GM21423 (cell line): ENCODE data around the gene C10orf143.
"Not testable (repeated sequence)": the region's sequence is repeated elsewhere in the genome, so short reads cannot be mapped to it uniquely, and the experiment has no call there.

Source experiments
- ATAC-seq: cut with Tn5 transposase; IDR thresholded peaks from one replicate; pipeline ENCODE4 v1.9.1; 2021; ENCODE audit warnings: mild to moderate bottlenecking, moderate library complexity; ENCODE audit not compliant: unreplicated experiment

C10orf143 gene

DNA sequence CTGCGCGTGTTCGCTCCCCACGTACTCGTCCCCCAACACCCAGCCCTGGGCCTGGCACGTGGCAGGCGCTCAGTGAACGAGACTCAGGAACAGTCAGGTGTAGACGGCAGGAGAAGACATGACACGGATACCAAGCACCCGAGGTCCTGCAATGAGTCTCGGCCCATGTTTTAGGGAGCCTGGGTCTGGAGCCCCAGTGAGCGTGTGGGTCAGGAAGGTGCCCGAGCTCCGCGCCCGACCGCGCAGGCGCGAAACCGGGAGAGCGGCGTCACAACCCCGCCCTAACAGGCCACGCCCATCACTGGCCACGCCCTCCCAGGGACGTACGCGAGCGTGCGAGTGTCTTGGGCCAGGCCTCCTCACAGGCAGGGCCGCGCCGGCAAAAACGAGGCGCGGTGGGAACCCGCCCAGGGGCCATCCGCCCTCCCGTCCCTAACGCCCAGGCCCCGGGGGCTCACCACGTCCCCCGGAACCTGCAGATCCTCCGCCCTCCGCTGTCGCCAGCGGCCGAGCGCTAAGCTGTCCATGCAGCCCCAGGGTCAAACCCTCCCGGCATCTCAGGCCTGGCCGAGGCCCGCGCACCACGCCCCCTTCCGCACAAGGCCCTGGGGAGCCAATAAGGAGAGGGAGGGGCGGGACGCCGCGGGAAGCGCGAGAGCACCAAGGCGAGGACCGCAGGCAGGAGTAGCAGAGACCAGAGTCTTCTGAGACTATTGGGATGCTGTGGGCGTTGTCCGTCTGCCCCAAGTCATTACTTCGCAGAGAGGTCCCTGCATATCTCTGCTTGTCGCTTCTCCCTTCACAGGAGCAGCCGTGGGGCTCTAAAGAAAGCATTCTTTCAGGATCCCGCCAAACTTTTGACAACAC, at the start of gene C10orf143:
Gene C10orf143, minus strand, starts transcription at position 585 of the 867 bp plus-strand sequence. Its CDS starts 58 bp downstream, at position 527.
- peak; percentile 79 for ATAC-seq

DNA sequence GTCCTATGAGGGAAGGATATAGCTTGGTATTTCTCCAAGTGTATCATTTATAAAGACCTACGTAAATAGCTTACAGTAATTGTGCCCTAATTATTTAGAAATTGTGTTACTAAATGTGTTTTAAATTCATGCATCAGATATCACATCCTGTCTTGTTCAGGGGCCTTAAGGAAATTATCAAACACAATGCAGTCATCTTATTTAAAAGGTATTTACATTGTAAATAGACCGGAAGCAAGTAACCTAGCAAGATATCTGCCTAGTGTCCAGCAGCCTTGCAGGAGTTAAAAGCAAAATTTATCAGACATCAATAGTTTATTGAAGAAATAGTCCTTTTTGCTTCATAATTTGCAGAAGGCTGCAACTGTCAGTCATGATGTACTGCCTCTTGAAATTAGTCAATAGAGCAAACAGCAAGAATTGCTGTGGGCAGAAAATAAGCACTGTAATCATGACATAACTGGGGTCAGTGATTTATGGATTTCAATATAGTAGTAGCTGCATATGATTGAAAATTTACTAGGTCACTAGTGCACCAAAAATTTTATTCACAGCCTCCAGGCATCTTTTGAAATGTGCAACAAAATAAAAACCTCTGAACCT, 48.7 kb upstream of the C10orf143 start:
- no peak for ATAC-seq

- ATAC-seq, result no peak
Observed at GRCh38 chr10:130146042-130146441, 35.4 kb upstream of the C10orf143 start.

- peak; percentile 90 for ATAC-seq
Observed at GRCh38 chr10:130141878-130142277, 31.2 kb upstream of the C10orf143 start.

DNA sequence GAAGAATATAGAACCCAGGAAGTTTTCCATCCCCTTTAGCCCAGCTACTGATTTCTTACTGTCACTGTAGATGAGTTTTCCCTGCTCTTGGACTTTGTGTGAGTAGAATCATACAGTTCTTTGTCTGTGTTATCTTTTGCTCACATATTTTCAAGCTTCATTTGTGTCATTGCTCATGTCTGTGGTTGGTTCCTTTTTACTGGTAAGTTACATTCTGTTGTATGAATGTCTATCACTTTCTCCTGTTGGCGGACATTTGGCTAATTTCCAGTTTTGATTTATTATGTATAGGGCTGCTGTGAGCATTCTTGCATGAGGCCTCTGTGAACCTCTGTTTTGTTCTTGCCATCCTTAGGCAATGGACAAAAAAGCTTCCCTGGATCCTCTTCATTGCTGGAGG, 30.8 kb upstream of the C10orf143 start:
- ATAC-seq, result peak; percentile 25

DNA sequence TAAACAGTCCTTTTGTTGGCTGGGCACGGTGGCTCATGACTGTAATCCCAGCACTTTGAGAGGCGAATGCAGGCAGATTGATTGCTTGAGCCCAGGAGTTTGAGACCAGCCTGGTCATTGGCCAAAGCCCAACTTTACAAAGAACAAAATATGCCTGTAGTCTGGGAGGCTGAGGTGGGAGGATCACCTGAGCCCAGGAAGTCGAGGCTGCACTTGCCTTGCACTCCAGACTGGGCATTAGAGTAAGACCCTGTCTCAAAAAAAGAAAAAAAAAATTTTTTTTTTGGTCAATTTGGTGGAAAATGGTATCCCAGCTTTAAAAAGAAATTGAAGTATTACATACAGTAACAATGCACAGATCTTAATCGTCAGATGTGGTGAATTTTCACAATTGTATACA, 30.4 kb upstream of the C10orf143 start:
- ATAC-seq, result no peak

GRCh38 chr10:130140425-130140824, 29.8 kb upstream of the C10orf143 start:
- no peak for ATAC-seq

DNA sequence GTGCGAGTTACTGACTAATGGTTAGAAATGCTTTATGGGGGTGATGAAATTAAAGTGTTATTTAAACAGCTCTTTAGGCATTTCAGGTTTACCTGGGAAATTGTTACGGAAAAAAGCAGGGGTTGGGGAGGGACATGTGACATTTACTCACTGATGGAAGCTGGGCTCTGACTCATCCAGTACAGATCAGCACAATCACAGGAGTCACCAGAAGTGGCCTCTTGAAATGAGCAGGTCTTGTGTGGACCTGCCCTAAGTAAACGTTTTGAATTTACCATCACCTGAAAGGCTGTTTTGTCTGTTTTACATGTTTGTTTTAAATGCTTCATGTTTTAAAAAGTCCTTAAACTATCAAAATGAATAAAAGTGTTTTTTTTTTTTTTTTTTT, 27.8 kb upstream of the C10orf143 start:
- ATAC-seq, result no peak

- no peak for ATAC-seq
Observed at GRCh38 chr10:130137659-130138478, 27.2 kb upstream of the C10orf143 start.

DNA sequence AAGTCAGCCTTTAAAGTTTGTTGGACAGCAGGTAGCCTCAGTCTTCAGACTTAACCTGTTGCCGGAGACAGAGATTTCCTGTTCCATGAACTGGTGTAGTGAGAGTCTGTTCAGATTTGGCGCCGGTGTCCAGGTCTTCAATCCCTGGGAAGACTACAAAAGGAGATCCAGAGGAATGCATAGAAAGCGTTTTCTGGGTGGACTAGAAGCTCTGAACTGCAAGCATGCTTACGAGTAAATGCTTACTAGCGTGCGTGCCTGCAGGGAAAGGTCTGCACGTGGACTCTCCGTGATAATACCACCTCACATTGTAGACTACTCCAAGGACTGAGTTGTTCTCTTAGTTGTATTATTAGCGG, 26.4 kb upstream of the C10orf143 start:
- no peak for ATAC-seq

DNA sequence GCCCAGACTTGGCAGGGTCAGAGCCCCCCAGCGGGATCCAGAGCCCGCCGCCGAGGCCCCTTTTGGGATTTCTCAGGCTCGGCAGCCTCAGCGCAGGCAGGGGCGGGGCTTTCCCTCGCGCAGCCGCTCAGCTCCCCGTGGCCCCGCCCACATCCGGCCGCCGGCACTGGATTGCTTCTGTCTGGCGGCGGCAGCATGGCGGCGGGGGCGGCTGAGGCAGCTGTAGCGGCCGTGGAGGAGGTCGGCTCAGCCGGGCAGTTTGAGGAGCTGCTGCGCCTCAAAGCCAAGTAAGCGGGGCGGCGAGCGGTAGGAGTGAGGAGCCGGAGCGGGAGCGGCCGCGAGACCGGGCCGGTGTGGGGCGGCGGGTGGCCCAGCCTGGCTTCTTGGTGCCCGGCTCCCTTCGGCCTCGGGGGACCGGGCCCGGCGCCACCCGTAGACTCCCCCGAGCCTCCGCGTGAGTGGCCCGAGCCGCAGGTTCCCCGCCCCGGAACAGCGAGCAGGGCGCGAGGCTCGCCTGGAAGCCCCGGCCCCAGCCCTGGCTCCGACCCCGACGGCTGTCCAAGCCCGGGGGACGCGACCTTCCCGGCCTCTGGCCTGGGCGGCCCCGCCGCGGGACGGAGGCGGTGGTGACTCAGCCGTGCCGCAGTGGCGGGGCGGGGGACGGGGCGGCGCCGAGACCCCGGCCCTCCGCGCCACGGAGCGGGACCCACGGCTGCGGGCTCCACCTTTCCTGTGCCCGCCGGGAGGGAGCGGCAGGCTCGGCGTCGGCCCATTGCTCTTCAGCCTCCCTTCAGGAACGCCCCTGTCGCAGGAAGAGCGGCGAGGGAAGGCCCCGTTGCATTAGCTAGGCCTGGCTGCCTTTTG, 25.8 kb upstream of the C10orf143 start, which contains the start of gene GLRX3:
Gene GLRX3, plus strand, starts transcription at position 166 of the 864 bp plus-strand sequence. Its CDS starts 30 bp downstream, at position 196.
- ATAC-seq, result peak; percentile 87

- peak; percentile 13 for ATAC-seq
Observed at GRCh38 chr10:130135676-130136225, 25.1 kb upstream of the C10orf143 start.

- ATAC-seq, result no peak
Observed at GRCh38 chr10:130128922-130129321, 18.3 kb upstream of the C10orf143 start.

- ATAC-seq, result no peak
Observed at GRCh38 chr10:130128062-130128781, 17.6 kb upstream of the C10orf143 start.

GRCh38 chr10:130127364-130128061, 16.9 kb upstream of the C10orf143 start:
- ATAC-seq, result peak; percentile 80

DNA sequence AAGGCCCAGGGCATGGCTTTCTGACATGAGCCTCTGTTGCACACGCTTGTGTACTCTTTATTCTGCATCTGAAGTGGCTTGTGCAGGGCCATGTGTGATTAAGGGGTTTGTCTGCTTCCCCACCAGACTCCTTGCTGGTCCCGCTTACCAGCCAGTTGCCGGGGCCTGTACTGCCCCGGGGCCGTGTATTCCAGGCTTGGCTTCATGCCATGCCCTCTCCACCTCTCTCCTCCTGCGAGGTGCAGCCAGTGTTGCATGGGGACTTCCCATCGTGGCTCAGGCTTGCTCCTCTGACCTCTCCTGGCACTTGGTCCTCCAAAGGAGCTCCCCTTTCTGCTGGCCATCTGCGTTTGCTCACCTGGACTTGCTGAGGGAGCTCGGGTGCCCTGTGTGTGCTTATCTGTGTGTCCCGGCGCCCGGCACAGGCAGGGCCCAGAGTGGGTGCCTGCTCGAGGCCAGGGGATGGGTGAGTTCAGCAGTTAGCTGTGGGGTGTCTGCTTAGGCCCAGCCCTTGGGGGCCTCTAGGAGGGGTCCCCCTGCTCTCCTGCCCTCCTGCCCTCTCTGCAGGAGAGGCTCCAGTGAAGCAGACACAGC, 11.0 kb upstream of the C10orf143 start:
- ATAC-seq, result no peak

DNA sequence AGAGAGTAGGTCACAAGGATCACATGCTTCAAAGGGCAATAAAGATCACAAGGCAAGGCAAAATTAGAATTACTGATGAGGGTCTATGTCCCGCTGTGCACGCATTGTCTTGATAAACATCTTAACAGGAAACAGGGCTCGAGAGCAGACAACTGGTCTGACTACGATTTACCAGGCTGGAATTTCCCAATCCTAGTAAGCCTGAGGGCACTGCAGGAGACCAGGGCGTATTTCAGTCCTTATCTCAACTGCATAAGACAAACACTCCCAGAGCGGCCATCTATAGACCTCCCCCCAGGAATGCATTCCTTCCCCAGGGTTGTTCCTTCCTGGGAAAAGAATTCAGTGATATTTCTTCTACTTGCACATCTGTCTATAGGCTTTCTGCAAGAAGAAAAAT, 6.9 kb upstream of the C10orf143 start:
- ATAC-seq, result not testable (repeated sequence)

GRCh38 chr10:130116942-130117341, 6.3 kb upstream of the C10orf143 start:
- ATAC-seq, result not testable (repeated sequence)
